ENCODE data around the gene TEKT3. TPM values are rescaled to one million over a fixed set of nuclear protein-coding genes. Genes with fewer than 3 reads are reported as not detected.

TEKT3 gene
- total RNA-seq, 2 experiments from 2014 or later = not detected

DNA sequence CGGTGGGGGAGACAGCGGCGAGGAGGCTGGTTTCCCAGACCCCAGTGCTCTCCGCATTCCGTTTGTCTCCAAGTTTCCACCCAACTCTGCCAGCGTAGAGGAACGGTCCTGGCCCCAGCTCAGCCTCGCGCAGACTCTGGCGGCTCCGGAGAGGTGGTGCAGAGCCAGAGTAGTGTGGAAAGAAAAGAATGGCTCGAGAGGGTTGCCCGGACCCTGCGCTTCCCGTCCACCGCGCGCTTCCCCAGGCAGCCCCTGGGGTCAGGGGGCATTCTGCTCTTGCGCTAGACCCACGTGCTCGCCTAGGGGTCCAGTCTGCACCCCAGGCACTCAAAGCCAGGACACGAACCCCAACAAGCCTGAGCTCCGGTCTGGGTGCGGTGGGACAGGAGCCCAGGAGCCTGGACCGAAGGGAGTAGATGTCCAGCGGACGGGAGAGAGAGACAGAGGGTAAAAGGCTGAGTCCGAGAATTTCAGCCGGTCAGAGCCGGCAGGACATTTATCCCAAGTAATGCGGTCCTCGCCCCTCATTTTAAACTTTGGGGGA lies 80.1 kb downstream of the TEKT3 start:
- H3K9me2 ChIP-seq (ENCODE audit: insufficient read depth, low read length) = no peaks in the 10 kb centered on the region
- H3K9me3 ChIP-seq (ENCODE audit: low read length) = no peaks in the 10 kb centered on the region
- CTCF ChIA-PET (ENCODE audit: unreplicated experiment) = no interaction called here
- no peak overlapping the region for H3K4me3 ChIP-seq (ENCODE audit: low read depth, low read length, poor library complexity, severe bottlenecking)
- POLR2A ChIA-PET = no interaction called here
- no TSS peak for BruUV-seq (replicated peaks)
- no peak overlapping the region for H3K4me2 ChIP-seq (ENCODE audit: low read length)
- no peak for DNase-seq (ENCODE audit: low spot score)
- no peak for TF ChIP-seq EZH2phosphoT487 (IDR thresholded peaks at IDR 0.05; ENCODE audit: borderline replicate concordance, low read depth, low read length)
- TF ChIP-seq, protein P1, sequence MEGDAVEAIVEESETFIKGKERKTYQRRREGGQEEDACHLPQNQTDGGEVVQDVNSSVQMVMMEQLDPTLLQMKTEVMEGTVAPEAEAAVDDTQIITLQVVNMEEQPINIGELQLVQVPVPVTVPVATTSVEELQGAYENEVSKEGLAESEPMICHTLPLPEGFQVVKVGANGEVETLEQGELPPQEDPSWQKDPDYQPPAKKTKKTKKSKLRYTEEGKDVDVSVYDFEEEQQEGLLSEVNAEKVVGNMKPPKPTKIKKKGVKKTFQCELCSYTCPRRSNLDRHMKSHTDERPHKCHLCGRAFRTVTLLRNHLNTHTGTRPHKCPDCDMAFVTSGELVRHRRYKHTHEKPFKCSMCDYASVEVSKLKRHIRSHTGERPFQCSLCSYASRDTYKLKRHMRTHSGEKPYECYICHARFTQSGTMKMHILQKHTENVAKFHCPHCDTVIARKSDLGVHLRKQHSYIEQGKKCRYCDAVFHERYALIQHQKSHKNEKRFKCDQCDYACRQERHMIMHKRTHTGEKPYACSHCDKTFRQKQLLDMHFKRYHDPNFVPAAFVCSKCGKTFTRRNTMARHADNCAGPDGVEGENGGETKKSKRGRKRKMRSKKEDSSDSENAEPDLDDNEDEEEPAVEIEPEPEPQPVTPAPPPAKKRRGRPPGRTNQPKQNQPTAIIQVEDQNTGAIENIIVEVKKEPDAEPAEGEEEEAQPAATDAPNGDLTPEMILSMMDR (conservative IDR thresholded peaks at IDR 0.05; ENCODE audit: low read length) = no peak
- H3K4me1 ChIP-seq (ENCODE audit: insufficient read depth, low read length, poor library complexity, severe bottlenecking) = no peaks in the 10 kb centered on the region
- no peak overlapping the region for H2AFZ ChIP-seq (ENCODE audit: low read length)
- H4K20me1 ChIP-seq (ENCODE audit: insufficient read depth, low read length) = no peaks in the 10 kb centered on the region
- intact Hi-C loops (cut with micrococcal nuclease; ENCODE audit: unreplicated experiment) = no loop called here
- H3K36me3 ChIP-seq (ENCODE audit: insufficient read depth, low read length) = no peaks in the 10 kb centered on the region
- H3K79me2 ChIP-seq (ENCODE audit: insufficient read depth, low read depth, low read length) = no peaks in the 10 kb centered on the region
- H3K27ac ChIP-seq (ENCODE audit: low read depth, low read length, poor library complexity, severe bottlenecking) = no peak overlapping the region

DNA sequence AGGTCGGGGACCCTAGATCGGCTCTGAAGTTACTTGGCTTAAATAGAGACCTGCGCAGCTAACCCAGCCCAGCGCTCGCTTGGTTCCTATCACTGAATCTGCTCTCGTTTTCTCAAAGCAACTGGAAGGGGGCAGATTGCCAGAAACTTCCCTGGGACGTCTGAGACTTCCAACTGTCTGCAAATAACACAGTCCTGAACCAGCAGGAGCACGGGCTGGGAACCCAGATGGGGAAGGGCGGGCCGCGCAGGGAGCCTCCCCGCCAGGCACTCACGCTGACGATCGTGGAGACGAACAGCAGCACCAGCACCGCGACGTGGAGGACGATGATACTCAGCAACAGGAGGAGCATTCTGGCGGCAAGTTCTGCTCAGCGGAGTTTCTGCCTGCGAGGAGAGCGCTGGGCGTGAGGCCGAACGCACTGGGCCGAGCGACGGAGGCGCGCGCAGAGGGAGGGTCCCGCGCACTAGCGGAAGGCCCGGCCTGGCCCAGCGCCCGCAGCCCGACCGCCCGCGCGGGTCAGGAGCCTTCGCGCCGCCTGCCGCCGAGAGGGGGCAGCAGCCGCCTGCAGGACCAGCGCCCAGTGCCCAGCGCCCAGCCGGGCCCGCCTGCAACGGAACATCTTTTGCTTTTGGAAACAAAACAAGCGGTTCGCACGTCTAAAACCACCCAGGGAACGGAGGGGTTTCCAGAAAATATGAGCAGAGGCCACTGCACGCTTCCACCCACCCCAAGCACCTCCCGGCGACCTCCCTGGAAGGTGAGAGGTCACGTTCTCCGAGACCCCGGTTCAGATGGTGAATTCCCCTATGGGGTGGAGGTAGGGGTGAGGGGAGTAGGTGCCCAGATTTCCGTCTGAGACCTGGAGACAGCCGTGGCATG lies 80.8 kb downstream of the TEKT3 start:
- intact Hi-C loops (cut with micrococcal nuclease; ENCODE audit: unreplicated experiment) = no loop called here
- Histone ChIP-seq H3K4me1 (ENCODE audit: insufficient read depth, low read length, poor library complexity, severe bottlenecking) (no peaks in the 10 kb centered on the region), H4K20me1 (ENCODE audit: insufficient read depth, low read length) (no peaks in the 10 kb centered on the region), H3K79me2 (ENCODE audit: insufficient read depth, low read depth, low read length) (no peaks in the 10 kb centered on the region), H3K9me2 (ENCODE audit: insufficient read depth, low read length) (no peaks in the 10 kb centered on the region), H2AFZ (ENCODE audit: low read length) (no peak overlapping the region), H3K36me3 (ENCODE audit: insufficient read depth, low read length) (no peaks in the 10 kb centered on the region), H3K4me2 (ENCODE audit: low read length) (no peak overlapping the region), H3K9me3 (ENCODE audit: low read length) (no peaks in the 10 kb centered on the region), H3K27ac (ENCODE audit: low read depth, low read length, poor library complexity, severe bottlenecking) (no peak overlapping the region), H3K4me3 (ENCODE audit: low read depth, low read length, poor library complexity, severe bottlenecking) (no peak overlapping the region)
- POLR2A ChIA-PET = no interaction called here
- no peak for TF ChIP-seq EZH2phosphoT487 (IDR thresholded peaks at IDR 0.05; ENCODE audit: borderline replicate concordance, low read depth, low read length)
- TF ChIP-seq, protein P1 (conservative IDR thresholded peaks at IDR 0.05; ENCODE audit: low read length) = peak; percentile 39; the same call in 1 of the 2 replicates
- no peak for DNase-seq (ENCODE audit: low spot score)
- CTCF ChIA-PET (ENCODE audit: unreplicated experiment) = no interaction called here
- BruUV-seq (replicated peaks) = no TSS peak
